GM19372 (cell line): ENCODE measurements around the gene CYBRD1.
A peak's percentile ranks its signal among the peaks of the same experiment; 100 is the strongest.
"Not testable (repeated sequence)": the region's sequence is repeated elsewhere in the genome, so short reads cannot be mapped to it uniquely, and the experiment has no call there.

Experiments used
- ATAC-seq: cut with Tn5 transposase; IDR thresholded peaks from one replicate; pipeline ENCODE4 v1.9.1; 2021; ENCODE audit warnings: mild to moderate bottlenecking, low read depth, moderate library complexity; ENCODE audit not compliant: unreplicated experiment

CYBRD1 gene

GRCh38 chr2:171522052-171522787 lies at the start of gene CYBRD1:
CYBRD1 (plus strand) TSS chr2:171522474; CDS start chr2:171522546, 72 bp downstream.
- ATAC-seq = peak; percentile 57

GRCh38 chr2:171475979-171476378 lies 46.3 kb upstream of the CYBRD1 start:
- no peak for ATAC-seq

GRCh38 chr2:171478345-171478744 lies 43.9 kb upstream of the CYBRD1 start:
- no peak for ATAC-seq

GRCh38 chr2:171479154-171479814 lies 43.0 kb upstream of the CYBRD1 start:
- ATAC-seq = no peak

- ATAC-seq = no peak
Observed at GRCh38 chr2:171480908-171481307, 41.4 kb upstream of the CYBRD1 start.

- no peak for ATAC-seq
Observed at GRCh38 chr2:171482308-171482707, 40.0 kb upstream of the CYBRD1 start.

- no peak for ATAC-seq
Observed at GRCh38 chr2:171482877-171483276, 39.4 kb upstream of the CYBRD1 start.

- ATAC-seq = no peak
Observed at GRCh38 chr2:171483793-171484192, 38.5 kb upstream of the CYBRD1 start.

GRCh38 chr2:171485116-171485515 lies 37.2 kb upstream of the CYBRD1 start:
- no peak for ATAC-seq

GRCh38 chr2:171487201-171487600 lies 35.1 kb upstream of the CYBRD1 start:
- no peak for ATAC-seq

GRCh38 chr2:171487803-171488259 lies 34.4 kb upstream of the CYBRD1 start:
- ATAC-seq = no peak

GRCh38 chr2:171490577-171490976 lies 31.7 kb upstream of the CYBRD1 start:
- ATAC-seq = no peak

GRCh38 chr2:171491292-171491691 lies 31.0 kb upstream of the CYBRD1 start:
- ATAC-seq = no peak

GRCh38 chr2:171492664-171493063 lies 29.6 kb upstream of the CYBRD1 start:
- ATAC-seq = no peak

- ATAC-seq = not testable (repeated sequence)
Observed at GRCh38 chr2:171497664-171498063, 24.6 kb upstream of the CYBRD1 start.

- ATAC-seq = no peak
Observed at GRCh38 chr2:171505374-171505773, 16.9 kb upstream of the CYBRD1 start.

GRCh38 chr2:171509945-171510731 lies 12.1 kb upstream of the CYBRD1 start:
- peak; percentile 59 for ATAC-seq

- ATAC-seq = no peak
Observed at GRCh38 chr2:171512014-171512413, 10.3 kb upstream of the CYBRD1 start.

- ATAC-seq = no peak
Observed at GRCh38 chr2:171512683-171513195, 9.5 kb upstream of the CYBRD1 start.

GRCh38 chr2:171513719-171514160 lies 8.5 kb upstream of the CYBRD1 start:
- no peak for ATAC-seq
